ENCODE results near the gene PHETA1. TPM values are rescaled to one million over a fixed set of nuclear protein-coding genes. Genes with fewer than 3 reads are reported as not detected.

The PHETA1 gene
- polyA plus RNA-seq, 1 donor from 2014 or later, result 25.4 TPM

- H3F3A ChIP-seq (ENCODE audit: insufficient read depth, low read length, poor library complexity, severe bottlenecking), result no peaks in the 10 kb centered on the region
- H4K20me1 ChIP-seq (ENCODE audit: insufficient read depth), result no peaks in the 10 kb centered on the region
- peaks cover 1% of the 10 kb centered on the region for H3K9me3 ChIP-seq (ENCODE audit: low read length)
- H3K27me3 ChIP-seq (ENCODE audit: insufficient read depth, low read depth, low read length), result no peaks in the 10 kb centered on the region
- TF ChIP-seq MXI1 (conservative IDR thresholded peaks at IDR 0.05; ENCODE audit: poor library complexity, severe bottlenecking), result no peak
- TF ChIP-seq POLR2AphosphoS5 (IDR thresholded peaks at IDR 0.05), result no peak
- TF ChIP-seq EP300 (conservative IDR thresholded peaks at IDR 0.05; ENCODE audit: poor library complexity, severe bottlenecking), result no peak
- no peak for TF ChIP-seq SMC3 (conservative IDR thresholded peaks at IDR 0.05; ENCODE audit: poor library complexity)
- no peak for TF ChIP-seq CTCF (IDR thresholded peaks at IDR 0.05; ENCODE audit: poor library complexity, severe bottlenecking)
- no peak for TF ChIP-seq REST (IDR thresholded peaks at IDR 0.05; ENCODE audit: borderline replicate concordance)
- TF ChIP-seq EZH2 (IDR thresholded peaks at IDR 0.05; ENCODE audit: borderline replicate concordance, insufficient read depth, low read length, poor library complexity, severe bottlenecking), result no peak
- TF ChIP-seq RAD21 (conservative IDR thresholded peaks at IDR 0.05), result no peak
- TF ChIP-seq TAF1 (IDR thresholded peaks at IDR 0.05; ENCODE audit: low read depth), result no peak
- no peak overlapping the region for H3K27ac ChIP-seq (ENCODE audit: low read length)
- no peaks in the 10 kb centered on the region for H3K9me2 ChIP-seq (ENCODE audit: insufficient read depth, low read length)
- no peak overlapping the region for H2AFZ ChIP-seq (ENCODE audit: low read depth, low read length)
- H3K4me3 ChIP-seq (ENCODE audit: low read length), result no peak overlapping the region
- H3K9ac ChIP-seq (ENCODE audit: low read length), result no peak overlapping the region
- H3K36me3 ChIP-seq (ENCODE audit: insufficient read depth, low read length), result no peaks in the 10 kb centered on the region
- no peaks in the 10 kb centered on the region for H3K79me2 ChIP-seq (replicated peaks; ENCODE audit: insufficient read depth, low read length)
- H3K4me2 ChIP-seq (ENCODE audit: low read length), result no peak overlapping the region
These were observed 25.7 kb downstream of the PHETA1 start for GRCh38 chr12:111343181-111343580.

GRCh38 chr12:111342376-111342775 lies 26.5 kb downstream of the PHETA1 start:
- Histone ChIP-seq H3K27me3 (ENCODE audit: insufficient read depth, low read depth, low read length) (no peaks in the 10 kb centered on the region), H3K9me3 (ENCODE audit: low read length) (no peaks in the 10 kb centered on the region), H4K20me1 (ENCODE audit: insufficient read depth) (no peaks in the 10 kb centered on the region), H3K4me2 (ENCODE audit: low read length) (no peak overlapping the region), H3K36me3 (ENCODE audit: insufficient read depth, low read length) (no peaks in the 10 kb centered on the region), H3K4me3 (ENCODE audit: low read length) (no peak overlapping the region), H2AFZ (ENCODE audit: low read depth, low read length) (no peak overlapping the region), H3K9ac (ENCODE audit: low read length) (no peak overlapping the region), H3K79me2 (replicated peaks; ENCODE audit: insufficient read depth, low read length) (no peaks in the 10 kb centered on the region), H3F3A (ENCODE audit: insufficient read depth, low read length, poor library complexity, severe bottlenecking) (no peaks in the 10 kb centered on the region), H3K27ac (ENCODE audit: low read length) (no peak overlapping the region), H3K9me2 (ENCODE audit: insufficient read depth, low read length) (no peaks in the 10 kb centered on the region)
- TF ChIP-seq CTCF (IDR thresholded peaks at IDR 0.05; ENCODE audit: poor library complexity, severe bottlenecking) (no peak), EP300 (conservative IDR thresholded peaks at IDR 0.05; ENCODE audit: poor library complexity, severe bottlenecking) (no peak), EZH2 (IDR thresholded peaks at IDR 0.05; ENCODE audit: borderline replicate concordance, insufficient read depth, low read length, poor library complexity, severe bottlenecking) (no peak), SMC3 (conservative IDR thresholded peaks at IDR 0.05; ENCODE audit: poor library complexity) (no peak)
